ENCODE measurements around the gene ECI2.

The ECI2 gene

DNA sequence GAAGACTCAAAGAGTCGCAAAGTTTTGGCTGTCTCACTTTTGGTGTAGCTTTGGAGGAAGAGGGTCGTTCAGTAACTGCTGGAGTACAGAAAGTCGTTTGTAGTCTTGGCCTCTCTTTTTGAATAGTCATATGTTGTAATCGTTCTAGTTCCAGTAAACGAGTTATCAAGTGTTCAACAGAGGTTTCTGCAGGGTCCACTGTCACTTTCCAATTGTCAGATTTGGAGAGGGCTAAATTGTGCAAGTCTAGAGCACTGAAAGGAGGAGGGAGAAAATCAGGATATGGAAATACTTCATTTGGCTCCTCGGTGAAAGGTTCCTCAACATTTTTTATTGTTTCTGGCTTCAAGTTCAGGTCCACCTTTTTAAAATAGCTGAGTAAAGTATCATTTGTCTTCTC is 66.2 kb downstream of the ECI2 start:
- Histone ChIP-seq H3K9me3 (no peaks in the 10 kb centered on the region), H3K4me1 (no peaks in the 10 kb centered on the region), H3K4me3 (no peak overlapping the region), H3K27ac (no peak overlapping the region), H3K27me3 (no peaks in the 10 kb centered on the region), H3K36me3 (peaks cover 4 to 19% (median 16%) of the 10 kb centered on the region in 3 donors)
- no peak for DNase-seq
- TF ChIP-seq, protein P1, sequence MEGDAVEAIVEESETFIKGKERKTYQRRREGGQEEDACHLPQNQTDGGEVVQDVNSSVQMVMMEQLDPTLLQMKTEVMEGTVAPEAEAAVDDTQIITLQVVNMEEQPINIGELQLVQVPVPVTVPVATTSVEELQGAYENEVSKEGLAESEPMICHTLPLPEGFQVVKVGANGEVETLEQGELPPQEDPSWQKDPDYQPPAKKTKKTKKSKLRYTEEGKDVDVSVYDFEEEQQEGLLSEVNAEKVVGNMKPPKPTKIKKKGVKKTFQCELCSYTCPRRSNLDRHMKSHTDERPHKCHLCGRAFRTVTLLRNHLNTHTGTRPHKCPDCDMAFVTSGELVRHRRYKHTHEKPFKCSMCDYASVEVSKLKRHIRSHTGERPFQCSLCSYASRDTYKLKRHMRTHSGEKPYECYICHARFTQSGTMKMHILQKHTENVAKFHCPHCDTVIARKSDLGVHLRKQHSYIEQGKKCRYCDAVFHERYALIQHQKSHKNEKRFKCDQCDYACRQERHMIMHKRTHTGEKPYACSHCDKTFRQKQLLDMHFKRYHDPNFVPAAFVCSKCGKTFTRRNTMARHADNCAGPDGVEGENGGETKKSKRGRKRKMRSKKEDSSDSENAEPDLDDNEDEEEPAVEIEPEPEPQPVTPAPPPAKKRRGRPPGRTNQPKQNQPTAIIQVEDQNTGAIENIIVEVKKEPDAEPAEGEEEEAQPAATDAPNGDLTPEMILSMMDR (IDR thresholded peaks at IDR 0.05): no peak
- intact Hi-C loops (cut with DNase I; ENCODE audit: low total_unique reads): no loop called here

DNA sequence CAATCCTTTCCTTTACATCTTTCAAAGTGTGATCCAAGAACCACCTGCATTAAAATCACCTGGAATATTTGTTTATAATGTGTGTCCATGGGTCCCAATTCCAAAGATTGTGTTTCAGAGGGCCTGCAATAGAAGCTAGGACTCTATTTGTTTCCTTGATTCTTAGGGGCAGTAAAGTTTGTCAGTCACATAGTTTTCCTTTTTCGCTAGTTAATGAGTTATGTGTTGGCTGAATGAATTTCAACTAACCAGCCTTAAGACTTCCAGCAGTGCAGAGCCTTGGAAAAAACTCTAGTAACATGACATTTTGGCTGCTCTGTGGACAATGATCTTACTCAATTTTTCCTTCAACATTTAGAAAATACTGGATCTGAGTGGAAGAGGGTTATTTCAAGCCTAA is 67.7 kb downstream of the ECI2 start:
- no peak for DNase-seq
- Histone ChIP-seq H3K27ac (no peak overlapping the region), H3K4me3 (no peak overlapping the region), H3K36me3 (peaks cover 8 to 35% (median 29%) of the 10 kb centered on the region in 3 donors), H3K4me1 (no peaks in the 10 kb centered on the region), H3K9me3 (no peaks in the 10 kb centered on the region), H3K27me3 (no peaks in the 10 kb centered on the region)
- intact Hi-C loops (cut with DNase I; ENCODE audit: low total_unique reads): no loop called here
- TF ChIP-seq, protein P1 (IDR thresholded peaks at IDR 0.05): no peak

DNA sequence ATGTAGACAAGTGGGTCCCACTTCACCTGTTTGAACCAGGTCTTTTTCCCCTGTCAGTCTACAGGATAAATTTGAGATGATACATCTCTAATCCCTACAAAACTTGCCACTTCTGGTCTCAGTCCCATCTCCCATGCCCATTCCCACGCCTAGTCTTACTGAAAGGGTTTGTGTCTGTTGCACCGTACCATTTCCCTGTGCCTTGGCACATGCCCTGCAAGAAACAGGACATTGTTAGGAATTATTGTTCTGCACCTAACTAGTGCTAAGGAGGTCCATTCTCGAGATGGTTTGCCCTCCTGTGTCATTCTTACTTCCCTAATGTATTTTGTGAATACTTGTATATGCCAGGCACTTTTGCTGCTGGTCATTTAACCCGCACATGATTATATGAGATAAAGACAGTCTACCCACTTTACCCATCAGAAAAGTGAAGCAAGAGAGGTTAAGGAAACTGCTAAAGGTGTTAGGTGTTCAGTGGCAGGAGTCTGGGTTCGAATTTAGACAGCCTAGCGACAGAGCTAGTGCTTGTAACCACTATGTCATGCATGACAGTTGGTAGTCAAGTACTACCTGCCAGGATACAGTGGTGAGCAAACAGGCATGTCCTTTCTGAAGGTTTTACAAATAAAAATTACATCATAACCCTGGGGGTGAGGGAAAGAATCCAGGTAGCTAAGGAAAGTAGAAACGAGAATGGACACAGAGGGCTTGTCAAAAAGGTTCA is 69.2 kb downstream of the ECI2 start:
- Histone ChIP-seq H3K27ac (no peak overlapping the region), H3K27me3 (no peaks in the 10 kb centered on the region), H3K36me3 (peaks cover 23 to 50% (median 39%) of the 10 kb centered on the region in 3 donors), H3K9me3 (no peaks in the 10 kb centered on the region), H3K4me1 (no peaks in the 10 kb centered on the region), H3K4me3 (no peak overlapping the region)
- TF ChIP-seq, protein P1 (IDR thresholded peaks at IDR 0.05): no peak
- DNase-seq: no peak
- intact Hi-C loops (cut with DNase I; ENCODE audit: low total_unique reads): no loop called here

Measured in tibial artery (tissue), 4 donors.